Mucosa of stomach (tissue), 1 donor: Measurements from ENCODE around the gene COBL.

Experiments used
- H3K27me3 ChIP-seq: one replicate; pipeline ENCODE4 v1.7.0; 2013; ENCODE audit warnings: mild to moderate bottlenecking, low read length; ENCODE audit not compliant: control insufficient read depth, insufficient read depth
- H3K36me3 ChIP-seq: one replicate; pipeline ENCODE4 v1.7.0; 2013; ENCODE audit warnings: low read length; ENCODE audit not compliant: control insufficient read depth, insufficient read depth
- H3K4me1 ChIP-seq: one replicate; pipeline ENCODE4 v1.7.0; 2013; ENCODE audit warnings: mild to moderate bottlenecking, low read length; ENCODE audit not compliant: control insufficient read depth, insufficient read depth
- H3K4me3 ChIP-seq: one replicate; pipeline ENCODE4 v1.7.0; 2013; ENCODE audit warnings: low read length
- H3K9ac ChIP-seq: one replicate; pipeline ENCODE4 v1.7.0; 2013; ENCODE audit warnings: mild to moderate bottlenecking, low read length, moderate library complexity
- H3K9me3 ChIP-seq: one replicate; pipeline ENCODE4 v1.7.0; 2013; ENCODE audit warnings: mild to moderate bottlenecking, low read length, moderate library complexity; ENCODE audit not compliant: control insufficient read depth
- donor health status: Pancreatic carcinoma.

Gene COBL

GRCh38 chr7:51242007-51242691, 74.5 kb downstream of the COBL start:
- Histone ChIP-seq H3K9me3 (no peaks in the 10 kb centered on the region), H3K36me3 (no peaks in the 10 kb centered on the region), H3K4me1 (peaks cover 6% of the 10 kb centered on the region), H3K9ac (no peak overlapping the region), H3K4me3 (no peak overlapping the region), H3K27me3 (no peaks in the 10 kb centered on the region)

GRCh38 chr7:51240868-51241267, 75.7 kb downstream of the COBL start:
- Histone ChIP-seq H3K9ac (no peak overlapping the region), H3K4me3 (no peak overlapping the region), H3K9me3 (no peaks in the 10 kb centered on the region), H3K27me3 (no peaks in the 10 kb centered on the region), H3K4me1 (peaks cover 6% of the 10 kb centered on the region), H3K36me3 (no peaks in the 10 kb centered on the region)

- Histone ChIP-seq H3K9me3 (no peaks in the 10 kb centered on the region), H3K27me3 (no peaks in the 10 kb centered on the region), H3K4me3 (no peak overlapping the region), H3K36me3 (no peaks in the 10 kb centered on the region), H3K4me1 (peaks cover 6% of the 10 kb centered on the region), H3K9ac (no peak overlapping the region)
Measured at GRCh38 chr7:51239691-51240090, 76.9 kb downstream of the COBL start.

- H3K4me1 ChIP-seq, result peaks cover 6% of the 10 kb centered on the region
Measured at GRCh38 chr7:51238981-51239495, 77.6 kb downstream of the COBL start.

GRCh38 chr7:51237446-51238133, 79.0 kb downstream of the COBL start:
- H3K36me3 ChIP-seq, result no peaks in the 10 kb centered on the region
- no peaks in the 10 kb centered on the region for H3K9me3 ChIP-seq
- no peak overlapping the region for H3K9ac ChIP-seq
- H3K27me3 ChIP-seq, result no peaks in the 10 kb centered on the region
- no peak overlapping the region for H3K4me3 ChIP-seq
- H3K4me1 ChIP-seq, result peaks cover 6% of the 10 kb centered on the region

More at GRCh38 chr7:51238981-51239495, 77.6 kb downstream of the COBL start:
- no peak overlapping the region for H3K4me3 ChIP-seq
- no peak overlapping the region for H3K9ac ChIP-seq
- no peaks in the 10 kb centered on the region for H3K9me3 ChIP-seq
- no peaks in the 10 kb centered on the region for H3K36me3 ChIP-seq
- no peaks in the 10 kb centered on the region for H3K27me3 ChIP-seq

GRCh38 chr7:51236470-51237132, 80.0 kb downstream of the COBL start:
- Histone ChIP-seq H3K36me3 (no peaks in the 10 kb centered on the region), H3K4me3 (no peak overlapping the region), H3K9ac (no peak overlapping the region), H3K9me3 (no peaks in the 10 kb centered on the region), H3K4me1 (peaks cover 6% of the 10 kb centered on the region), H3K27me3 (no peaks in the 10 kb centered on the region)

- peaks cover 6% of the 10 kb centered on the region for H3K4me1 ChIP-seq
- H3K9ac ChIP-seq, result no peak overlapping the region
- no peaks in the 10 kb centered on the region for H3K9me3 ChIP-seq
- no peaks in the 10 kb centered on the region for H3K36me3 ChIP-seq
- H3K4me3 ChIP-seq, result no peak overlapping the region
- H3K27me3 ChIP-seq, result no peaks in the 10 kb centered on the region
Measured at GRCh38 chr7:51235593-51236313, 80.9 kb downstream of the COBL start.

- peaks cover 6% of the 10 kb centered on the region for H3K4me1 ChIP-seq
- H3K9ac ChIP-seq, result no peak overlapping the region
- H3K36me3 ChIP-seq, result no peaks in the 10 kb centered on the region
Measured at GRCh38 chr7:51234609-51235308, 81.8 kb downstream of the COBL start.

GRCh38 chr7:51234139-51234538, 82.5 kb downstream of the COBL start:
- no peaks in the 10 kb centered on the region for H3K9me3 ChIP-seq
- no peak overlapping the region for H3K9ac ChIP-seq
- H3K36me3 ChIP-seq, result no peaks in the 10 kb centered on the region
- H3K4me3 ChIP-seq, result no peak overlapping the region
- peaks cover 6% of the 10 kb centered on the region for H3K4me1 ChIP-seq
- H3K27me3 ChIP-seq, result no peaks in the 10 kb centered on the region

More at GRCh38 chr7:51234609-51235308, 81.8 kb downstream of the COBL start:
- no peak overlapping the region for H3K4me3 ChIP-seq
- H3K27me3 ChIP-seq, result no peaks in the 10 kb centered on the region
- H3K9me3 ChIP-seq, result no peaks in the 10 kb centered on the region

GRCh38 chr7:51233374-51233773, 83.2 kb downstream of the COBL start:
- no peak overlapping the region for H3K9ac ChIP-seq
- H3K27me3 ChIP-seq, result no peaks in the 10 kb centered on the region
- H3K36me3 ChIP-seq, result no peaks in the 10 kb centered on the region
- peaks cover 12% of the 10 kb centered on the region for H3K4me1 ChIP-seq
- H3K4me3 ChIP-seq, result no peak overlapping the region
- H3K9me3 ChIP-seq, result no peaks in the 10 kb centered on the region

- H3K4me3 ChIP-seq, result no peak overlapping the region
- peaks cover 23% of the 10 kb centered on the region for H3K4me1 ChIP-seq
- no peak overlapping the region for H3K9ac ChIP-seq
Measured at GRCh38 chr7:51230723-51231122, 85.9 kb downstream of the COBL start.

More at GRCh38 chr7:51230723-51231122, 85.9 kb downstream of the COBL start:
- Histone ChIP-seq H3K27me3 (no peaks in the 10 kb centered on the region), H3K36me3 (no peaks in the 10 kb centered on the region), H3K9me3 (no peaks in the 10 kb centered on the region)
